Heart left ventricle (tissue), 16 donors: ENCODE results near the gene CLDN4. TPM values are rescaled to one million over a fixed set of nuclear protein-coding genes. Genes with fewer than 3 reads are reported as not detected.

ENCODE experiments used
- ATAC-seq, 4 donors: fragments of 200-7000 bp; cut with Tn5 transposase; one replicate each; pipeline ENCODE4 v1.9.1; 2020 to 2022; ENCODE audit warnings: moderate library complexity in 4 of 4, mild to moderate bottlenecking in 3 of 4, moderate number of reproducible peaks in 1 of 4
- DNase-seq, 5 donors: peaks; one replicate each; pipeline ENCODE4 v3.0.0-alpha.2; 2020
- H3K27ac ChIP-seq, 12 donors: fragments of 200-600 bp; sonication (generic) in 4 of 12; one replicate each; pipeline versions ENCODE4 v1.5.0 to v1.8.0; 2016 to 2022; ENCODE audit warnings: mild to moderate bottlenecking in 2 of 12
- H3K27me3 ChIP-seq, 9 donors: fragments of 200-600 bp; sonication (generic) in 2 of 9; one replicate each; pipeline versions ENCODE4 v1.5.1 to v1.8.0; 2016 to 2022; ENCODE audit warnings: mild to moderate bottlenecking in 3 of 9
- H3K36me3 ChIP-seq, 9 donors: fragments of 200-600 bp; sonication (generic) in 2 of 9; one replicate each; pipeline versions ENCODE4 v1.5.0 to v1.8.0; 2018 to 2022; ENCODE audit warnings: mild to moderate bottlenecking in 2 of 9
- H3K4me1 ChIP-seq, 12 donors: fragments of 200-600 bp; sonication (generic) in 4 of 12; one replicate each; pipeline versions ENCODE4 v1.5.0 to v1.8.0; 2016 to 2022; ENCODE audit warnings: mild to moderate bottlenecking in 3 of 12
- H3K4me3 ChIP-seq, 12 donors: fragments of 200-600 bp; sonication (generic) in 4 of 12; one replicate each; pipeline versions ENCODE4 v1.5.0 to v1.8.0; 2017 to 2022; ENCODE audit warnings: mild to moderate bottlenecking in 9 of 12, moderate library complexity in 4 of 12
- H3K9me3 ChIP-seq, 12 donors: fragments of 200-600 bp; sonication (generic) in 4 of 12; one replicate each; pipeline versions ENCODE4 v1.5.0 to v1.8.0; 2016 to 2022; ENCODE audit warnings: mild to moderate bottlenecking in 1 of 12
- CTCF ChIP-seq, 12 donors: fragments of 200-600 bp; sonication (generic) in 4 of 12; IDR thresholded peaks; one replicate each; pipeline versions ENCODE4 v1.5.0 to v1.8.0; 2018 to 2022; ENCODE audit warnings: antibody characterized with exemption in 12 of 12, mild to moderate bottlenecking in 5 of 12
- POLR2A ChIP-seq, 2 donors: fragments of 450-650 bp; IDR thresholded peaks; one replicate each; pipeline ENCODE4 v1.6.1; 2017; ENCODE audit warnings: antibody characterized with exemption in 2 of 2, mild to moderate bottlenecking in 2 of 2, moderate library complexity in 2 of 2
- WGBS, 4 donors: extraction: QIAGEN DNeasy Blood & Tissue Kit in 2 of 4; methylation state at CpG; one replicate each; pipeline versions ENCODE4 v1.1.5 to v1.1.7; 2013 to 2018; 5-methylcytosine and 5-hydroxymethylcytosine counted together
- intact Hi-C, 10 donors: fragments of 100-400 bp; cut with DNase I; formaldehyde crosslinking; loops; one replicate each; pipeline versions ENCODE4 v1.11.1 to v1.14.2; 2022
- polyA plus RNA-seq, 2 donors: library from polyadenylated mRNA; stranded (reverse); fragments of 200-250 nt; gene quantifications; one replicate each; pipeline ENCODE4 v1.2.3, GENCODE V29; 2013
- total RNA-seq, 9 donors: library from RNA; depleted of rRNA in 2 of 9; stranded (reverse); fragments of >200 nt in 2 of 9; fragmentation: NEBNext Ultra II Directional in 3 of 9; extraction: Animal tissue kit (Norgen Biotek cat#: 25700) in 3 of 9; gene quantifications; one replicate each; pipeline versions ENCODE4 v1.1.0 to v1.2.4, GENCODE V29; 2016 to 2023
- donor health status: ischemic (EF 13 %, LVEDD 7.1; RV severe dilation, severe dysfunction).
- donor health status: healthy with polysubstance abuse.
- donor health status: DM: no; HTN: yes; CAD: no.
- donor health status: DM: no; HTN: no; CAD: no.
- donor health status: ischemic (EF 25% LVEDD 6.9; RV normal size, moderate dysfunction).
- donor health status: ischemic (EF 25% LVEDD 5.7; RV mildly dilated, moderate dysfunction).
- donor health status: healthy.
- donor health status: DM: yes; HTN: yes; CAD: no.
- donor health status: ischemic (EF 35%, LVEDD 5.7; RV mildly dilated, moderate dysfunction).
- donor health status: nonischemic (EF 11% LVEDD 7.7; RV severe dilation, severe dysfunction).
- donor health status: DM: yes; HTN: yes; CAD: no.
- donor health status: PGD.
- donor health status: ischemic (EF 29% LVEDD 5.4; RV normal size, mild dysfunction).
- donor health status: nonischemic (EF 23%, LVEDD 6.1; RV moderate dilation, normal function).

The CLDN4 gene
- total and polyA plus RNA-seq, 11 donors = 0.11 to 0.12 TPM; not detected in 9

- ATAC-seq (peak in 1 of 4 donors; percentile 9), DNase-seq (no peak)
- Histone ChIP-seq H3K4me3 (no peak overlapping the region), H3K4me1 (peaks cover 3 to 42% (median 31%) of the 10 kb centered on the region in 12 donors), H3K27ac (peak overlapping the region; percentile 58 to 89 (median 78)), H3K27me3 (no peaks in the 10 kb centered on the region), H3K36me3 (no peaks in the 10 kb centered on the region), H3K9me3 (no peaks in the 10 kb centered on the region)
- intact Hi-C loops = loop anchor here in 2 of 10 donors (5.0 kb wide), 2 partner anchors 146 to 151 kb away; partner anchors contain the start of gene ELN (in 1 of the 2)
- 46 to 61% (median 53%) methylated on average over 13 of the region's 13 CpGs for WGBS, 4 donors
- no peak for TF ChIP-seq CTCF (IDR thresholded peaks at IDR 0.05)
- TF ChIP-seq POLR2A (IDR thresholded peaks at IDR 0.05) = no peak
These were observed 50.0 kb downstream of the CLDN4 start for GRCh38 chr7:73880755-73881328.

DNA sequence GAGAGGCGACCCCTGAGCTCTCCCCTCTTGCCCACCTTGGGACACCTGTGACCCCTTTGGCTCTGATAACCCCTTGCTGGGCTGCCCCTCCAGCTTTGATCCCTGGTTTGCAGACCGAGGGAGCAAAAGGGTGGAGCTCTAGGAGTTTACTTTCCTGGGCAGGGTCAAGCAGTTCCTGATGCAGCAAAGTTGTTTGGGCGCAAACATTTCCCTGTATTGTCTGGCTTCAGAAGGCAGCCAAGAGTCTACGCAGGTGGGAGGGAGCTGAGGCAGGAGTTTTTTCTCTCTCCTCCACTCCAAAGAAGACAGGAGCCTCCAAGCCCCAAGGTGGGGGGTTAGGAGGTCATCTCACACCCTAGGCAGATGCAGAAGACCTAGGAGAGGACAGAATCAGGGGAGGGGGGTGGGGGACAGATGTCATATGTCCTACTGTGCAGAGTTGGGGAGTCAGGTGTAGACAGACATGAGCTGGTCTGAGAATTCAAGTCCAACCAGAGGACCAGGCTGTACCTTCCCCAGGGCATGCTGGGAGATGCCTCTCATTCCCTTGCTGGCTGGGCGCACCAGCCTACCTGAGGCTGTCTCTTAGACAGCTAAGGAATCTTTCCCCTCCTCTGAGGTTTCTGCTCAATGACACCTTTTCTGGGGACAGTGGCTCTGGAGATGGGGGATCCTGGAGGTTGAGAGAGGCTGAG lies 50.7 kb downstream of the CLDN4 start:
- Histone ChIP-seq H3K27ac (peak overlapping the region; percentile 58 to 89 (median 78)), H3K36me3 (no peaks in the 10 kb centered on the region), H3K4me1 (peaks cover 3 to 48% (median 37%) of the 10 kb centered on the region in 12 donors), H3K9me3 (no peaks in the 10 kb centered on the region), H3K27me3 (peaks cover 0 to 4% (median 0%) of the 10 kb centered on the region in 9 donors), H3K4me3 (no peak overlapping the region)
- ATAC-seq (peak; percentile 5 to 76 (median 43)), DNase-seq (peak in 1 of 5 donors; percentile 48)
- intact Hi-C loops = loop anchor here in 2 of 10 donors (5.0 kb wide), 2 partner anchors 146 to 151 kb away; partner anchors contain the start of gene ELN (in 1 of the 2)
- WGBS, 4 donors = 39 to 53% (median 44%) methylated on average over 5 of the region's 5 CpGs
- no peak for TF ChIP-seq POLR2A (IDR thresholded peaks at IDR 0.05)
- TF ChIP-seq CTCF (IDR thresholded peaks at IDR 0.05) = no peak

DNA sequence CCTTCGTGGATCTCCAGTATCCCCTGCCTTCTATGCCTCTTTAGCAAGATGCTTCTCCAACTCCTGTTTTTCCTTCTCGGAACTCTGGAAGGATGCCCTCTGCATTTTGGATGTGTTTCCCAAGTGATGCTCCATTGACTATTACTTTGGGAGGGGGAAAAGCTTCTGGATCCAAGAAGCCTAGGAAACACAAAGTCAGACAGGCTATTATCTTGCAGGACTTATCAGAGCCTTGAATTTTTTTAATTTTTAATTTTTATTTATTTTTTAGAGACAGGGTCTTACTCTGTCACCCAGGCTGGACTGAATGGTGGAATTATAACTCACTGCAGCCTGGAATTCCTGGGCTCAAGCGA lies 51.2 kb downstream of the CLDN4 start:
- intact Hi-C loops = loop anchor here in 2 of 10 donors (5.0 kb wide), 2 partner anchors 145 to 150 kb away; partner anchors contain the start of gene ELN (in 1 of the 2)
- Histone ChIP-seq H3K4me3 (no peak overlapping the region), H3K36me3 (no peaks in the 10 kb centered on the region), H3K27ac (peak overlapping the region in 11 of 12 donors; percentile 59 to 86 (median 78)), H3K4me1 (peaks cover 7 to 53% (median 42%) of the 10 kb centered on the region in 12 donors), H3K27me3 (peaks cover 0 to 5% (median 0%) of the 10 kb centered on the region in 9 donors), H3K9me3 (no peaks in the 10 kb centered on the region)
- no peak for ATAC-seq
- WGBS, 4 donors = 80 to 81% (median 80%) methylated on average over 3 of the region's 3 CpGs
- DNase-seq = no peak
- TF ChIP-seq CTCF (IDR thresholded peaks at IDR 0.05) = no peak
- TF ChIP-seq POLR2A (IDR thresholded peaks at IDR 0.05) = no peak

Other genes starting within 250 kb of the CLDN4 start
- 10 to 100 TPM in 1 of 9 donors, 1 to 10 TPM in 6, under 1 TPM in 2; 0.42 to 10.1 (median 1.8) TPM for gene MLXIPL, start 206.5 kb upstream of the CLDN4 start, total RNA-seq
- gene MLXIPL, start 206.5 kb upstream of the CLDN4 start, polyA plus RNA-seq = 1 to 10 TPM; 2.0 to 5.4 TPM
- gene VPS37D, start 163.2 kb upstream of the CLDN4 start, total RNA-seq = 1 to 10 TPM; 1.9 to 2.9 (median 2.7) TPM
- gene VPS37D, start 163.2 kb upstream of the CLDN4 start, polyA plus RNA-seq = 1 to 10 TPM; 1.1 to 2.2 TPM
- gene DNAJC30, start 147.5 kb upstream of the CLDN4 start, total RNA-seq = 10 to 100 TPM in 6 of 9 donors, 1 to 10 TPM in 3; 6.8 to 21.1 (median 15.6) TPM
- gene DNAJC30, start 147.5 kb upstream of the CLDN4 start, polyA plus RNA-seq = 10 to 100 TPM in 1 of 2 donors, 1 to 10 TPM in 1; 7.2 to 14.0 TPM
- gene BUD23, start 147.4 kb upstream of the CLDN4 start, total RNA-seq = 10 to 100 TPM; 57.4 to 94.1 (median 68.6) TPM
- 100 to 1,000 TPM; 106 to 150 TPM for gene BUD23, start 147.4 kb upstream of the CLDN4 start, polyA plus RNA-seq
- gene STX1A, start 111.3 kb upstream of the CLDN4 start, total RNA-seq = 1 to 10 TPM; 1.1 to 3.6 (median 1.6) TPM
- 1 to 10 TPM; 1.8 to 2.4 TPM for gene STX1A, start 111.3 kb upstream of the CLDN4 start, polyA plus RNA-seq
- gene ABHD11, start 92.2 kb upstream of the CLDN4 start, total RNA-seq = 10 to 100 TPM; 17.9 to 36.9 (median 25.0) TPM
- gene ABHD11, start 92.2 kb upstream of the CLDN4 start, polyA plus RNA-seq = 10 to 100 TPM; 21.0 to 27.7 TPM
- gene CLDN3, start 60.7 kb upstream of the CLDN4 start, total RNA-seq = not detected
- under 1 TPM in 1 of 2 donors, not detected in 1; 0.10 TPM for gene CLDN3, start 60.7 kb upstream of the CLDN4 start, polyA plus RNA-seq
- gene METTL27, start 11.5 kb downstream of the CLDN4 start, total RNA-seq = 1 to 10 TPM in 3 of 9 donors, under 1 TPM in 3, not detected in 3; 0.30 to 2.7 (median 0.94) TPM
- under 1 TPM in 1 of 2 donors, not detected in 1; 0.12 TPM for gene METTL27, start 11.5 kb downstream of the CLDN4 start, polyA plus RNA-seq
- not detected for gene TMEM270, start 30.2 kb downstream of the CLDN4 start, total RNA-seq
- not detected for gene TMEM270, start 30.2 kb downstream of the CLDN4 start, polyA plus RNA-seq
- 10 to 100 TPM; 17.4 to 81.1 (median 42.8) TPM for gene ELN, start 197.2 kb downstream of the CLDN4 start, total RNA-seq
- gene ELN, start 197.2 kb downstream of the CLDN4 start, polyA plus RNA-seq = 10 to 100 TPM; 37.9 to 68.1 TPM